Endothelial cell of umbilical vein (primary cell): ENCODE results near the gene FES.

ENCODE experiments used
- POLR2A ChIP-seq: IDR thresholded peaks from 2 replicates; pipeline ENCODE4 v1.6.1; 2012; ENCODE audit warnings: low read depth, mild to moderate bottlenecking, control low read depth, low read length
- TF ChIP-seq, protein P1 (sequence below), 2 donors: IDR thresholded peaks; 1 replicate in 1 of 2; 2 replicates in 1 of 2; pipeline ENCODE4 v1.5.1; 2011; ENCODE audit warnings: low read length in 2 of 2, mild to moderate bottlenecking in 2 of 2, moderate library complexity in 2 of 2, control low read depth in 1 of 2, inconsistent platforms in 1 of 2, low read depth in 1 of 2; ENCODE audit not compliant: insufficient read depth in 1 of 2; ENCODE audit errors: extremely low read depth in 1 of 2

DNA sequence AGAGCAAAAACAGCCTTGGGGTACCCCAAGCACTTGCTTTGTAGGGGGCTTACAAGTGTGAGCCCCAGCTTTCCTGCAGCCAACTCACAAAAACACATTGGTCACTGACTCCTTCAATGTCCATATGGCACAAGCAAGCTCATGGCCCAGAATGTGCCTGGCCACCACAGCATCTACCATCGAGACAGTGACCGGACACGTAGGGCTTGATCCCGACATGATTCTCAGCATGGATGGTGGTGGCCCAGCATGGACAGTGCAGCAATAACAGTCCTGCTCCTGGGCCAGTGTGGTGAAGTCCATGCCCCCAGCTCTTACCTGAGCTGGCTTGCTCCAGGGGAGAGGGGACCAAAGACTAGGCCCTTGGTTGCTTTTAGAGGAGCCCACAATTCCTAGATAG lies 56.7 kb downstream of the FES start:
- TF ChIP-seq POLR2A: no peak
- TF ChIP-seq, protein P1, sequence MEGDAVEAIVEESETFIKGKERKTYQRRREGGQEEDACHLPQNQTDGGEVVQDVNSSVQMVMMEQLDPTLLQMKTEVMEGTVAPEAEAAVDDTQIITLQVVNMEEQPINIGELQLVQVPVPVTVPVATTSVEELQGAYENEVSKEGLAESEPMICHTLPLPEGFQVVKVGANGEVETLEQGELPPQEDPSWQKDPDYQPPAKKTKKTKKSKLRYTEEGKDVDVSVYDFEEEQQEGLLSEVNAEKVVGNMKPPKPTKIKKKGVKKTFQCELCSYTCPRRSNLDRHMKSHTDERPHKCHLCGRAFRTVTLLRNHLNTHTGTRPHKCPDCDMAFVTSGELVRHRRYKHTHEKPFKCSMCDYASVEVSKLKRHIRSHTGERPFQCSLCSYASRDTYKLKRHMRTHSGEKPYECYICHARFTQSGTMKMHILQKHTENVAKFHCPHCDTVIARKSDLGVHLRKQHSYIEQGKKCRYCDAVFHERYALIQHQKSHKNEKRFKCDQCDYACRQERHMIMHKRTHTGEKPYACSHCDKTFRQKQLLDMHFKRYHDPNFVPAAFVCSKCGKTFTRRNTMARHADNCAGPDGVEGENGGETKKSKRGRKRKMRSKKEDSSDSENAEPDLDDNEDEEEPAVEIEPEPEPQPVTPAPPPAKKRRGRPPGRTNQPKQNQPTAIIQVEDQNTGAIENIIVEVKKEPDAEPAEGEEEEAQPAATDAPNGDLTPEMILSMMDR (IDR thresholded peaks at IDR 0.05; ENCODE audit: extremely low read depth in 1 of 2, insufficient read depth in 1 of 2, low read depth in 1 of 2, low read length in 2 of 2): no peak
